Measurements from ENCODE around the gene C10orf105. TPM values are rescaled to one million over a fixed set of nuclear protein-coding genes. Genes with fewer than 3 reads are reported as not detected.

Gene C10orf105
- total RNA-seq, 2 experiments from 2014 or later = 0.09 to 0.15 TPM

GRCh38 chr10:71725998-71726579, 6.5 kb upstream of the C10orf105 start:
- H3K4me1 ChIP-seq (ENCODE audit: insufficient read depth, low read length, poor library complexity, severe bottlenecking) = peaks cover 55% of the 10 kb centered on the region
- H3K79me2 ChIP-seq (ENCODE audit: insufficient read depth, low read depth, low read length) = no peaks in the 10 kb centered on the region
- no peaks in the 10 kb centered on the region for H3K36me3 ChIP-seq (ENCODE audit: insufficient read depth, low read length)
- no TSS peak for BruUV-seq (replicated peaks)
- intact Hi-C loops (cut with micrococcal nuclease; ENCODE audit: unreplicated experiment) = loop anchor here (1.0 to 10.0 kb wide), 4 partner anchors 47 to 169 kb away; partner anchors contain the start of gene VSIR
- POLR2A ChIA-PET = interaction anchor here (0.5 to 1.2 kb wide), 4 partner anchors 23 to 528 kb away, joined by 3 to 4 read pairs (median 3); no protein-coding TSS in a partner anchor
- H3K9me3 ChIP-seq (ENCODE audit: low read length) = no peaks in the 10 kb centered on the region
- CTCF ChIA-PET (ENCODE audit: unreplicated experiment) = interaction anchor here (0.8 to 2.0 kb wide), 5 partner anchors 9 to 86 kb away, joined by 3 to 6 read pairs (median 3); partner anchors contain the start of gene VSIR
- H3K9me2 ChIP-seq (ENCODE audit: insufficient read depth, low read length) = no peaks in the 10 kb centered on the region
- no peaks in the 10 kb centered on the region for H4K20me1 ChIP-seq (ENCODE audit: insufficient read depth, low read length)
- peak overlapping the region; percentile 95 for H3K27ac ChIP-seq (ENCODE audit: low read depth, low read length, poor library complexity, severe bottlenecking)
- peak; percentile 83 for DNase-seq (ENCODE audit: low spot score)
- peak overlapping the region; percentile 69; the same call in 1 of the 2 replicates for H2AFZ ChIP-seq (ENCODE audit: low read length)
- peak overlapping the region; percentile 1 for H3K4me3 ChIP-seq (ENCODE audit: low read depth, low read length, poor library complexity, severe bottlenecking)
- peak overlapping the region; percentile 91 for H3K4me2 ChIP-seq (ENCODE audit: low read length)
- peak; percentile 82 for TF ChIP-seq CTCF (conservative IDR thresholded peaks at IDR 0.05; ENCODE audit: low read length)
- no peak for TF ChIP-seq EZH2phosphoT487 (IDR thresholded peaks at IDR 0.05; ENCODE audit: borderline replicate concordance, low read depth, low read length)

DNA sequence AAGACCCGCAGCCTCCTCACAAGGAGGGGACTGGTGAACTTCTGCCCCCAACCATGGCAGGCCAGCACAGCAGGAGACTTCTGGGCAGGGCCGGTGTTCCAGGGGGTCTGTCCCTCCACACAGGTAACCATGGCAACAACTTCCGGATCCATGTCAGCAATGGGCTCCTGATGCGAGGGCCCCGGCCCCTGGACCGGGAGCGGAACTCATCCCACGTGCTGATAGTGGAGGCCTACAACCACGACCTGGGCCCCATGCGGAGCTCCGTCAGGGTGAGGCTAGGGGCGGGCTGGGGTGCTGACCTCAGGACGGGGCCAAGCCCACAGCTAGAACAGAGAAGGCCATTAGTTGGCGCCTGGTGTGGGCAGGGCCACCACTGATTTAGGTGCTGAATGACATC, 5.7 kb upstream of the C10orf105 start:
- H3K4me3 ChIP-seq (ENCODE audit: low read depth, low read length, poor library complexity, severe bottlenecking) = no peak overlapping the region
- H3K4me2 ChIP-seq (ENCODE audit: low read length) = 0 out of 2 replicates have a peak overlapping the region, but pooled peaks have one; percentile 91
- H2AFZ ChIP-seq (ENCODE audit: low read length) = no peak overlapping the region
- peaks cover 55% of the 10 kb centered on the region for H3K4me1 ChIP-seq (ENCODE audit: insufficient read depth, low read length, poor library complexity, severe bottlenecking)
- DNase-seq (ENCODE audit: low spot score) = no peak
- no peaks in the 10 kb centered on the region for H3K9me3 ChIP-seq (ENCODE audit: low read length)
- no peaks in the 10 kb centered on the region for H4K20me1 ChIP-seq (ENCODE audit: insufficient read depth, low read length)
- no peak for TF ChIP-seq EZH2phosphoT487 (IDR thresholded peaks at IDR 0.05; ENCODE audit: borderline replicate concordance, low read depth, low read length)
- TF ChIP-seq CTCF (conservative IDR thresholded peaks at IDR 0.05; ENCODE audit: low read length) = no peak
- no peaks in the 10 kb centered on the region for H3K9me2 ChIP-seq (ENCODE audit: insufficient read depth, low read length)
- POLR2A ChIA-PET = interaction anchor here (0.5 to 1.2 kb wide), 4 partner anchors 23 to 614 kb away, joined by 3 read pairs; no protein-coding TSS in a partner anchor
- CTCF ChIA-PET (ENCODE audit: unreplicated experiment) = interaction anchor here (0.9 to 2.0 kb wide), 3 partner anchors 8 to 85 kb away, joined by 3 to 6 read pairs (median 5); partner anchors contain the start of gene VSIR
- BruUV-seq (replicated peaks) = no TSS peak
- no peaks in the 10 kb centered on the region for H3K79me2 ChIP-seq (ENCODE audit: insufficient read depth, low read depth, low read length)
- H3K36me3 ChIP-seq (ENCODE audit: insufficient read depth, low read length) = no peaks in the 10 kb centered on the region
- intact Hi-C loops (cut with micrococcal nuclease; ENCODE audit: unreplicated experiment) = loop anchor here (10.0 kb wide), 1 partner anchor 170 kb away; no protein-coding TSS in a partner anchor
- H3K27ac ChIP-seq (ENCODE audit: low read depth, low read length, poor library complexity, severe bottlenecking) = no peak overlapping the region

DNA sequence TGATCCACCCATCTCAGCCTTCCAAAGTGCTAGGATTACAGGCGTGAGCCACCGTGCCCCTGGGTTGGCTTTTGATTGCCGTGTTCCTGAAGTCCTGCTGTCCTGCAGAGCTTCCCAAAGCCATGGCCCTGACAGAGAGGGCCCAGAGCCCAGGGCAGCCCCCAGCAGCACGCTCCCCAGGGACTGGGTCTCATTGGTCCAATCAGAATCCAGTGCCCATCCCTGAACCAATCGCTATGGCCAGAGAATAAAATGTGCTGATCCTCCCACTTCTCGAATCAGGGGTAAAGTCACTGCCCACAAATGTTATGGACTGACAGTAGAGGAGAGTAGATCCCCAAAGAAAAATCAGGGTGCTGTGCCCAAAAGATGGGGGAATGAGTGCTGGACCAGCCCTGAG, 5.0 kb upstream of the C10orf105 start:
- CTCF ChIA-PET (ENCODE audit: unreplicated experiment) = interaction anchor here (0.7 to 0.9 kb wide), 2 partner anchors 13 to 86 kb away, joined by 3 to 4 read pairs; no protein-coding TSS in a partner anchor
- Histone ChIP-seq H4K20me1 (ENCODE audit: insufficient read depth, low read length) (no peaks in the 10 kb centered on the region), H3K4me2 (ENCODE audit: low read length) (no peak overlapping the region), H2AFZ (ENCODE audit: low read length) (no peak overlapping the region), H3K4me3 (ENCODE audit: low read depth, low read length, poor library complexity, severe bottlenecking) (no peak overlapping the region), H3K36me3 (ENCODE audit: insufficient read depth, low read length) (no peaks in the 10 kb centered on the region), H3K27ac (ENCODE audit: low read depth, low read length, poor library complexity, severe bottlenecking) (no peak overlapping the region), H3K9me2 (ENCODE audit: insufficient read depth, low read length) (no peaks in the 10 kb centered on the region), H3K79me2 (ENCODE audit: insufficient read depth, low read depth, low read length) (no peaks in the 10 kb centered on the region), H3K4me1 (ENCODE audit: insufficient read depth, low read length, poor library complexity, severe bottlenecking) (peaks cover 50% of the 10 kb centered on the region), H3K9me3 (ENCODE audit: low read length) (no peaks in the 10 kb centered on the region)
- POLR2A ChIA-PET = interaction anchor here (0.7 to 1.3 kb wide), 2 partner anchors 12 to 13 kb away, joined by 3 to 7 read pairs; no protein-coding TSS in a partner anchor
- TF ChIP-seq EZH2phosphoT487 (IDR thresholded peaks at IDR 0.05; ENCODE audit: borderline replicate concordance, low read depth, low read length) = no peak
- no peak for TF ChIP-seq CTCF (conservative IDR thresholded peaks at IDR 0.05; ENCODE audit: low read length)
- DNase-seq (ENCODE audit: low spot score) = no peak
- no TSS peak for BruUV-seq (replicated peaks)
- intact Hi-C loops (cut with micrococcal nuclease; ENCODE audit: unreplicated experiment) = loop anchor here (10.0 kb wide), 1 partner anchor 170 kb away; no protein-coding TSS in a partner anchor

Measured in OCI-LY7 (cell line).